ENCODE results near the gene PPP3CA.

GRCh38 chr4:101393256-101393655 is 45.9 kb upstream of the PPP3CA start:
- no peak for TF ChIP-seq CTCF (IDR thresholded peaks at IDR 0.05)
- TF ChIP-seq POLR2A (IDR thresholded peaks at IDR 0.05): no peak
- no peak for TF ChIP-seq POLR2AphosphoS5 (IDR thresholded peaks at IDR 0.05)
- no peak for TF ChIP-seq EP300 (IDR thresholded peaks at IDR 0.05)
